ENCODE results near the gene PSMB7. TPM values are rescaled to one million over a fixed set of nuclear protein-coding genes. Genes with fewer than 3 reads are reported as not detected.

PSMB7 gene
- total RNA-seq, 4 donors from 2014 or later: 265 to 438 (median 354) TPM

DNA sequence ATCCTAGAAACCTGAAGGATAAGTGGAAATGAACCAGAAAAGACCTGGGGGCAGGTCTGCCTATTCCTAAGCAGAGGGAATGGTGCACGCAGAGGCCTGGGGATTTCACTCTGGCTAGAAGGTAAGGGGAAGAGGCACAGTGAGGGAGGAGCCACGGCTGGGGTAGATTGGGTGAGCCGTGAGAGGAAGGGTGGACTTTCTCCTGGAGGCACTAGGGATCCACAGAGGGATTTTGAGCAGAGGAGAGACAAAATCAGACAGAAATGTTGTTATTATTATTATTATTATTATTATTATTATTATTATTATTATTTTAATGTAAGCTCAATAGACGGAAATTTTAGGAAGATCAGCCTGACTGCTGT, 32.0 kb upstream of the PSMB7 start:
- DNase-seq: no peak
- no peak overlapping the region for H3K27ac ChIP-seq
- ATAC-seq: no peak
- no peaks in the 10 kb centered on the region for H3K36me3 ChIP-seq
- H3K4me1 ChIP-seq: no peaks in the 10 kb centered on the region
- in situ Hi-C loops (cut with MboI; ENCODE audit: low sequenced_read_pairs in 4 of 4) (no loop called here), intact Hi-C loops (cut with DNase I; ENCODE audit: low total_unique reads) (no loop called here)
- H3K27me3 ChIP-seq: peaks cover 25 to 30% (median 29%) of the 10 kb centered on the region in 3 donors
- no peak overlapping the region for H3K4me3 ChIP-seq
- no peaks in the 10 kb centered on the region for H3K9me3 ChIP-seq
- no peak for TF ChIP-seq POLR2A (IDR thresholded peaks at IDR 0.05)
- TF ChIP-seq, protein P1, sequence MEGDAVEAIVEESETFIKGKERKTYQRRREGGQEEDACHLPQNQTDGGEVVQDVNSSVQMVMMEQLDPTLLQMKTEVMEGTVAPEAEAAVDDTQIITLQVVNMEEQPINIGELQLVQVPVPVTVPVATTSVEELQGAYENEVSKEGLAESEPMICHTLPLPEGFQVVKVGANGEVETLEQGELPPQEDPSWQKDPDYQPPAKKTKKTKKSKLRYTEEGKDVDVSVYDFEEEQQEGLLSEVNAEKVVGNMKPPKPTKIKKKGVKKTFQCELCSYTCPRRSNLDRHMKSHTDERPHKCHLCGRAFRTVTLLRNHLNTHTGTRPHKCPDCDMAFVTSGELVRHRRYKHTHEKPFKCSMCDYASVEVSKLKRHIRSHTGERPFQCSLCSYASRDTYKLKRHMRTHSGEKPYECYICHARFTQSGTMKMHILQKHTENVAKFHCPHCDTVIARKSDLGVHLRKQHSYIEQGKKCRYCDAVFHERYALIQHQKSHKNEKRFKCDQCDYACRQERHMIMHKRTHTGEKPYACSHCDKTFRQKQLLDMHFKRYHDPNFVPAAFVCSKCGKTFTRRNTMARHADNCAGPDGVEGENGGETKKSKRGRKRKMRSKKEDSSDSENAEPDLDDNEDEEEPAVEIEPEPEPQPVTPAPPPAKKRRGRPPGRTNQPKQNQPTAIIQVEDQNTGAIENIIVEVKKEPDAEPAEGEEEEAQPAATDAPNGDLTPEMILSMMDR (IDR thresholded peaks at IDR 0.05 in 4 of 5, conservative IDR thresholded peaks at IDR 0.05 in 1 of 5): no peak

- no peaks in the 10 kb centered on the region for H3K36me3 ChIP-seq
- H3K4me1 ChIP-seq: no peaks in the 10 kb centered on the region
- in situ Hi-C loops (cut with MboI; ENCODE audit: low sequenced_read_pairs in 4 of 4) (no loop called here), intact Hi-C loops (cut with DNase I; ENCODE audit: low total_unique reads) (no loop called here)
- DNase-seq: no peak
- peaks cover 0 to 5% (median 0%) of the 10 kb centered on the region in 3 donors for H3K27me3 ChIP-seq
- H3K9me3 ChIP-seq: no peaks in the 10 kb centered on the region
- TF ChIP-seq, protein P1 (IDR thresholded peaks at IDR 0.05 in 4 of 5, conservative IDR thresholded peaks at IDR 0.05 in 1 of 5): no peak
- TF ChIP-seq POLR2A (IDR thresholded peaks at IDR 0.05): no peak
- no peak overlapping the region for H3K4me3 ChIP-seq
- H3K27ac ChIP-seq: no peak overlapping the region
- no peak for ATAC-seq
Observed at GRCh38 chr9:124444166-124444565, 28.9 kb upstream of the PSMB7 start.

GRCh38 chr9:124443625-124444024, 28.4 kb upstream of the PSMB7 start:
- no peak for TF ChIP-seq POLR2A (IDR thresholded peaks at IDR 0.05)
- TF ChIP-seq, protein P1 (IDR thresholded peaks at IDR 0.05 in 4 of 5, conservative IDR thresholded peaks at IDR 0.05 in 1 of 5): no peak
- no peaks in the 10 kb centered on the region for H3K4me1 ChIP-seq
- H3K36me3 ChIP-seq: no peaks in the 10 kb centered on the region
- peaks cover 0 to 5% (median 0%) of the 10 kb centered on the region in 3 donors for H3K27me3 ChIP-seq
- in situ Hi-C loops (cut with MboI; ENCODE audit: low sequenced_read_pairs in 4 of 4) (no loop called here), intact Hi-C loops (cut with DNase I; ENCODE audit: low total_unique reads) (no loop called here)
- H3K4me3 ChIP-seq: no peak overlapping the region
- ATAC-seq: no peak
- no peaks in the 10 kb centered on the region for H3K9me3 ChIP-seq
- no peak for DNase-seq
- H3K27ac ChIP-seq: no peak overlapping the region

- TF ChIP-seq, protein P1 (IDR thresholded peaks at IDR 0.05 in 4 of 5, conservative IDR thresholded peaks at IDR 0.05 in 1 of 5): no peak
- TF ChIP-seq POLR2A (IDR thresholded peaks at IDR 0.05): no peak
- DNase-seq: no peak
- Histone ChIP-seq H3K36me3 (no peaks in the 10 kb centered on the region), H3K9me3 (no peaks in the 10 kb centered on the region), H3K27me3 (peaks cover 0 to 9% (median 0%) of the 10 kb centered on the region in 3 donors), H3K4me1 (no peaks in the 10 kb centered on the region), H3K4me3 (no peak overlapping the region), H3K27ac (no peak overlapping the region)
- intact Hi-C loops (cut with DNase I; ENCODE audit: low total_unique reads): no loop called here
- in situ Hi-C loops (cut with MboI; ENCODE audit: low sequenced_read_pairs in 4 of 4): no loop called here
- ATAC-seq: no peak
Observed at GRCh38 chr9:124442826-124443225, 27.6 kb upstream of the PSMB7 start.

DNA sequence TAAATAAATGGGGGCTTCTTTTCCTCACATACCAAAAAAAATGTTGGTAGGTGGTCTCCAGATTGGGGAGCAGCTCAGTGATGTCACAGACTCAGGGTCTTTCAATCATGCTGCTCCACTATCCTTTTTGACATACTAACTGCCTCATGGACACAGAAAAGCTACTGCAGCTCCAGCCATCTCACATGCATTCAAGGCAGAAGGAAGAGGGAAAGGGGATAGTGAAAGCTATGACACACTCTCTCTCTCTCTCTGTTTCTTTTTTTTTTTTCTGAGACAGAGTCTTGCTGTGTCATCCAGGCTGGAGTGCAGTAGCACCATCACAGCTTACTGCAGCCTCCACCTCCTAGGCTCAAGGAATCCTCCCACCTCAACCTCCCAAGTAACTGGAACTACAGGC, 27.1 kb upstream of the PSMB7 start:
- Histone ChIP-seq H3K4me1 (no peaks in the 10 kb centered on the region), H3K36me3 (no peaks in the 10 kb centered on the region), H3K9me3 (no peaks in the 10 kb centered on the region), H3K27ac (no peak overlapping the region), H3K27me3 (peaks cover 0 to 11% (median 0%) of the 10 kb centered on the region in 3 donors), H3K4me3 (no peak overlapping the region)
- intact Hi-C loops (cut with DNase I; ENCODE audit: low total_unique reads) (no loop called here), in situ Hi-C loops (cut with MboI; ENCODE audit: low sequenced_read_pairs in 4 of 4) (no loop called here)
- TF ChIP-seq, protein P1 (IDR thresholded peaks at IDR 0.05 in 4 of 5, conservative IDR thresholded peaks at IDR 0.05 in 1 of 5): no peak
- TF ChIP-seq POLR2A (IDR thresholded peaks at IDR 0.05): no peak
- ATAC-seq (no peak), DNase-seq (no peak)

Measured in gastrocnemius medialis (tissue), 4 donors.